Hepatocyte (in vitro differentiated cells): ENCODE measurements around the gene RARB. TPM values are rescaled to one million over a fixed set of nuclear protein-coding genes. Genes with fewer than 3 reads are reported as not detected.
A peak's percentile ranks its signal among the peaks of the same experiment; 100 is the strongest.

Source experiments
- DNase-seq: peaks from one replicate; pipeline ENCODE4 v3.0.0-alpha.2; 2016; ENCODE audit warnings: low spot score
- H2AFZ ChIP-seq: fragments of 200-600 bp; sonication (generic); 2 replicates; pipeline ENCODE4 v1.6.0; 2016; ENCODE audit warnings: antibody characterized with exemption, mild to moderate bottlenecking
- H3K27ac ChIP-seq: fragments of 200-600 bp; sonication (generic); 2 replicates; pipeline ENCODE4 v1.5.1; 2016; ENCODE audit warnings: mild to moderate bottlenecking
- H3K27me3 ChIP-seq: fragments of 200-600 bp; sonication (generic); 2 replicates; pipeline ENCODE4 v1.6.1; 2016
- H3K36me3 ChIP-seq: fragments of 200-600 bp; sonication (generic); replicated peaks from 2 replicates; pipeline ENCODE4 v1.5.1; 2016; ENCODE audit warnings: low read depth; ENCODE audit not compliant: insufficient read depth
- H3K4me1 ChIP-seq: fragments of 200-600 bp; sonication (generic); 2 replicates; pipeline ENCODE4 v1.5.1; 2016; ENCODE audit warnings: mild to moderate bottlenecking, moderate library complexity; ENCODE audit not compliant: insufficient read depth
- H3K4me2 ChIP-seq: fragments of 200-600 bp; sonication (generic); 2 replicates; pipeline ENCODE4 v1.6.0; 2016
- H3K4me3 ChIP-seq: fragments of 200-600 bp; sonication (generic); 2 replicates; pipeline ENCODE4 v1.5.1; 2016; ENCODE audit warnings: mild to moderate bottlenecking
- H3K79me2 ChIP-seq: fragments of 200-600 bp; sonication (generic); 2 replicates; pipeline ENCODE4 v1.6.0; 2017; ENCODE audit warnings: mild to moderate bottlenecking
- H3K9me2 ChIP-seq: fragments of 200-600 bp; sonication (generic); replicated peaks from 2 replicates; pipeline ENCODE4 v1.6.0; 2017; ENCODE audit warnings: mild to moderate bottlenecking; ENCODE audit not compliant: insufficient read depth
- H3K9me3 ChIP-seq: fragments of 200-600 bp; sonication (generic); 2 replicates; pipeline ENCODE4 v1.5.1; 2016; ENCODE audit warnings: low read depth, mild to moderate bottlenecking
- H4K20me1 ChIP-seq: fragments of 200-600 bp; sonication (generic); 2 replicates; pipeline ENCODE4 v1.6.0; 2016; ENCODE audit warnings: mild to moderate bottlenecking; ENCODE audit not compliant: insufficient read depth, poor library complexity, severe bottlenecking
- CTCF ChIP-seq: fragments of 200-600 bp; sonication (generic); IDR thresholded peaks from 2 replicates; pipeline ENCODE4 v1.5.1; 2016; ENCODE audit warnings: antibody characterized with exemption, mild to moderate bottlenecking; ENCODE audit not compliant: poor library complexity
- EZH2 ChIP-seq: fragments of 200-600 bp; sonication (generic); IDR thresholded peaks from 2 replicates; pipeline ENCODE4 v1.6.1; 2016; ENCODE audit warnings: antibody characterized with exemption, mild to moderate bottlenecking, borderline replicate concordance
- EZH2phosphoT487 ChIP-seq: fragments of 200-600 bp; sonication (generic); IDR thresholded peaks from one replicate; pipeline ENCODE4 v1.6.1; 2018; ENCODE audit warnings: antibody characterized with exemption, mild to moderate bottlenecking, low read depth, moderate library complexity; ENCODE audit not compliant: unreplicated experiment, severe bottlenecking
- WGBS: methylation state at CpG from one replicate; pipeline ENCODE4 v1.1.6; 2016; ENCODE audit warnings: low lambda C conversion rate; ENCODE audit errors: missing lambda C conversion rate; 5-methylcytosine and 5-hydroxymethylcytosine counted together
- polyA plus RNA-seq: library from polyadenylated mRNA; unstranded; fragments of >200 nt; fragmentation: Nextera tagmentation; extraction: Ambion mirVana; gene quantifications from 2 replicates; pipeline ENCODE4 v1.2.1, GENCODE V29; 2016
- total RNA-seq: library from RNA; depleted of rRNA; stranded (reverse); fragments of >200 nt; gene quantifications from 2 replicates; pipeline ENCODE4 v1.2.3, GENCODE V29; 2014

RARB gene
- total and polyA plus RNA-seq, 2 experiments from 2014 or later, result 22.2 to 30.7 TPM

GRCh38 chr3:25423780-25424588 is 4.1 kb upstream of the RARB start:
- peaks cover 45% of the 10 kb centered on the region for H3K4me1 ChIP-seq

GRCh38 chr3:25424614-25425013 is 3.4 kb upstream of the RARB start:
- peak overlapping the region; percentile 95 for H3K27ac ChIP-seq
- 10% methylated on average over 5 of the region's 5 CpGs for WGBS

More at GRCh38 chr3:25423780-25424588, 4.1 kb upstream of the RARB start:
- H3K4me2 ChIP-seq, result peak overlapping the region; percentile 64
- H3K27ac ChIP-seq, result peak overlapping the region; percentile 95
- H3K4me3 ChIP-seq, result no peak overlapping the region
- no peaks in the 10 kb centered on the region for H3K9me3 ChIP-seq
- WGBS, result 59% methylated on average over 9 of the region's 9 CpGs
- no peak for TF ChIP-seq CTCF
- TF ChIP-seq EZH2phosphoT487, result no peak
- no peak for TF ChIP-seq EZH2
- H3K27me3 ChIP-seq, result no peaks in the 10 kb centered on the region
- H3K36me3 ChIP-seq, result no peaks in the 10 kb centered on the region
- no peak overlapping the region for H2AFZ ChIP-seq
- H3K79me2 ChIP-seq, result peaks cover 7% of the 10 kb centered on the region
- DNase-seq, result peak; percentile 51
- no peaks in the 10 kb centered on the region for H4K20me1 ChIP-seq
- H3K9me2 ChIP-seq, result no peaks in the 10 kb centered on the region

GRCh38 chr3:25426408-25426807 is 1.7 kb upstream of the RARB start:
- H3K4me2 ChIP-seq, result peak overlapping the region; percentile 16
- H3K27ac ChIP-seq, result peak overlapping the region; percentile 95
- no peak overlapping the region for H3K4me3 ChIP-seq
- no peaks in the 10 kb centered on the region for H3K9me3 ChIP-seq
- peaks cover 25% of the 10 kb centered on the region for H3K79me2 ChIP-seq
- no peak for DNase-seq
- H3K4me1 ChIP-seq, result peaks cover 45% of the 10 kb centered on the region
- WGBS, result 33% methylated on average over 2 of the region's 2 CpGs
- no peaks in the 10 kb centered on the region for H3K27me3 ChIP-seq
- no peak overlapping the region for H2AFZ ChIP-seq
- H3K9me2 ChIP-seq, result no peaks in the 10 kb centered on the region
- no peak for TF ChIP-seq EZH2
- no peak for TF ChIP-seq EZH2phosphoT487
- TF ChIP-seq CTCF, result no peak
- no peaks in the 10 kb centered on the region for H4K20me1 ChIP-seq
- no peaks in the 10 kb centered on the region for H3K36me3 ChIP-seq

More at GRCh38 chr3:25424614-25425013, 3.4 kb upstream of the RARB start:
- Histone ChIP-seq H2AFZ (no peak overlapping the region), H3K9me3 (no peaks in the 10 kb centered on the region), H3K79me2 (peaks cover 13% of the 10 kb centered on the region), H3K36me3 (no peaks in the 10 kb centered on the region), H4K20me1 (no peaks in the 10 kb centered on the region), H3K4me1 (peaks cover 45% of the 10 kb centered on the region), H3K4me2 (peak overlapping the region; percentile 64), H3K9me2 (no peaks in the 10 kb centered on the region), H3K4me3 (no peak overlapping the region), H3K27me3 (no peaks in the 10 kb centered on the region)
- DNase-seq, result peak; percentile 58
- TF ChIP-seq CTCF, result no peak
- TF ChIP-seq EZH2phosphoT487, result no peak
- no peak for TF ChIP-seq EZH2
